DOHH2 (cell line): ENCODE data around the gene CBL.

ENCODE experiments used
- CTCF ChIP-seq: fragments of 200-600 bp; sonication (generic); IDR thresholded peaks from one replicate; pipeline ENCODE4 v1.5.1; 2014; ENCODE audit warnings: antibody characterized with exemption, mild to moderate bottlenecking, low read depth, low read length; ENCODE audit not compliant: poor library complexity, severe bottlenecking
- EZH2phosphoT487 ChIP-seq: fragments of 200-600 bp; sonication (generic); IDR thresholded peaks from 2 replicates; pipeline ENCODE4 v1.6.1; 2017; ENCODE audit warnings: borderline replicate concordance, mild to moderate bottlenecking, antibody characterized with exemption, low read length, moderate library complexity, mixed read lengths

DNA sequence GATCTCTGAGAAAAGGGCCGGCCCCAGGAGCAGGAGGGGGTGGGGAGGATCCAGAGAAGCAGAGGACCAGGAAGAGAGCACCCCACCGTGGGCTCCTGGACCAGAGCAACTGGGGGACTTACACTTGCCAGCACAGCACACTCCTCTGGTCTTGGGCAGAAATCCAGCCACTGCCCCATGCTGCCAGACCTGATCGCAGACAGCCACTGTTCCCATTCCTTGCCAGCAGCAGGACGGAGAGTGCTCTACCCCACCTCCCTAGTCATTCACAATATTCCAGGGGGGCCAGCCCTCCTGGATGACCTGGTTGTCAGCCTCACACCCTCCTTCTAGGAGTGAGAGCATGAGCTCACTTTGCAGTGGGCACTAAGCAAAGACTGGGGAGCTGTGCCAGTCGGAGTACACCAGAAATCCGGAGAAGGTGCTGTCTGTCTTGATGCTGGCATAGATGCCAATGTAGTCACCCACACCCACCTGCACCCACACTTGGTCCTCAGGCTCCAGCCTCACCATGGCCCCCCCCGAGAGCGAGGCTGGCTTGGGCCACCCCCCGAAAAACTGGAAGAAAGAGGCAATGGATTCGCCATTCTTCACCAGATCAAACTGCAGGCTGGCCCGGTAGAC lies 132.9 kb downstream of the CBL start:
- TF ChIP-seq EZH2phosphoT487 (no peak), CTCF (no peak)
